Measurements from ENCODE around the gene SLC25A29. TPM values are rescaled to one million over a fixed set of nuclear protein-coding genes. Genes with fewer than 3 reads are reported as not detected.

The SLC25A29 gene
- total and polyA plus RNA-seq, 2 of the 8 experiments (the other 6 are each of a cell fraction or from before 2014, with no cell fraction given) = 135 to 177 TPM

DNA sequence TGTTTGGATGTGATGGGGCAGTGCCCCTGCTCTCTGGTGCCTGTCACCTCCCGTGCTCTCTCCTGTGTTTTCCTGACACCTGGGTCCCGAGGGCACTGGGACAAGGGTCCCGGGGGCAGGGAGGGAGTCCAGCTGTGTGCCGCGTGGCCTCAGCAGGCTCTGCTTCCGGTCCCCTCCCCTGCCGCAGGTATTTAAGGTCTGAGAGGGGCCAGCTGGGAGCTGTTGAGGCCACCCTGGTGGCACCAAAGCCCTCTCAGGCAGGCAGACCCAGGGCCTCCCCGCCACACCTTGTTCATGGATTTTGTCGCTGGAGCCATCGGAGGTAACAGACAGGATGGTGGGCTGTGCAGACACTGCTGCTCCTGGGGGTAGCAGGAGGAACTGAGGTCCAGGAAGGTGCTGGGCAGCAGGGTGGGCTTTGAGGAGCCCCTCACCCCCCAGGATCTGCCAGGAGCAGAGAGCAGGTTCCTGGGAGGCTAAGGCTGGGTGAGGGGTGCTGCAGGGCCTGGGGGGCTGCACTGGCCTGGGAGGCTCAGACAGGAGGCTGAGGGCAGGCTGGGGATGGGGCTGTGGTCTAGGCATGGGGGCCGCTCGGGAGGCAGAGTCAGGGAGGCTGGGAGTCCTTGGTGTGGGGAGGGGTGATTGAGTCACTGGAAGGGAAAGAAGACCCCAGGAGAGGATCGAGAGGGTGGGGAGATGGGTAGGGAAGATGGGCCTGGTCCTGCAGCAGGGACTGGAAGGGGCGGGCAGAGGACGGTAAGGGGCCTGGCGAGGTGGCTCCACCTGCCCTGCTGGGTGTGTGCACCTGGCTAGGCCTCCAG is 17.1 kb upstream of the SLC25A29 start, which contains the start of gene SLC25A47 (continued):
- TF ChIP-seq NANOG (IDR thresholded peaks at IDR 0.05; ENCODE audit: insufficient read depth, low read depth, low read length, poor library complexity, severe bottlenecking) = no peak
- TF ChIP-seq MAFK (IDR thresholded peaks at IDR 0.05; ENCODE audit: low read depth, low read length) = no peak
- TF ChIP-seq GTF2F1 (IDR thresholded peaks at IDR 0.05; ENCODE audit: borderline replicate concordance, low read depth, low read length) = no peak

Data from H1 (cell line).